Measurements from ENCODE around the gene ZFHX2.

- TF ChIP-seq CTCF (IDR thresholded peaks at IDR 0.05) (no peak), POLR2A (IDR thresholded peaks at IDR 0.05) (no peak), POLR2AphosphoS5 (IDR thresholded peaks at IDR 0.05; ENCODE audit: insufficient read depth in 1 of 2, low read depth in 1 of 2) (no peak)
Observed at GRCh38 chr14:23513818-23514643, 37.5 kb downstream of the ZFHX2 start.

Data from vagina (tissue), 2 donors.